Activated naive CD8-positive, alpha-beta T cell treated with anti-CD3 and anti-CD28 coated beads for 36 hours (primary cell): ENCODE measurements around the gene SLC26A9. TPM values are rescaled to one million over a fixed set of nuclear protein-coding genes. Genes with fewer than 3 reads are reported as not detected.
"Not testable (repeated sequence)": the region's sequence is repeated elsewhere in the genome, so short reads cannot be mapped to it uniquely, and the experiment has no call there.

Experiments used
- DNase-seq: peaks from one replicate; pipeline ENCODE4 v3.0.0; 2021
- H3K27ac Mint-ChIP-seq: one replicate; pipeline ENCODE4 v1.8.0; 2022; ENCODE audit warnings: mild to moderate bottlenecking, moderate library complexity, mixed read lengths
- H3K27me3 Mint-ChIP-seq: one replicate; pipeline ENCODE4 v1.8.0; 2022; ENCODE audit warnings: mild to moderate bottlenecking, mixed read lengths
- H3K36me3 Mint-ChIP-seq: one replicate; pipeline ENCODE4 v1.8.0; 2021; ENCODE audit warnings: mild to moderate bottlenecking, mixed read lengths
- H3K4me1 Mint-ChIP-seq: one replicate; pipeline ENCODE4 v1.8.0; 2021; ENCODE audit warnings: mixed read lengths
- H3K4me3 Mint-ChIP-seq: one replicate; pipeline ENCODE4 v1.8.0; 2022; ENCODE audit warnings: mild to moderate bottlenecking, moderate library complexity, mixed read lengths
- H3K9me3 Mint-ChIP-seq: one replicate; pipeline ENCODE4 v1.8.0; 2022; ENCODE audit warnings: mixed read lengths
- total RNA-seq, 2 experiments: library from RNA; stranded (reverse); gene quantifications; one replicate each; pipeline ENCODE4 v1.2.3, GENCODE V29; 2021

Gene SLC26A9
- total RNA-seq, 2 experiments from 2014 or later = not detected

- H3K9me3 Mint-ChIP-seq = no peaks in the 10 kb centered on the region
- no peaks in the 10 kb centered on the region for H3K36me3 Mint-ChIP-seq
- DNase-seq = no peak
- H3K4me3 Mint-ChIP-seq = no peak overlapping the region
- H3K27ac Mint-ChIP-seq = no peak overlapping the region
- H3K27me3 Mint-ChIP-seq = peaks cover 7% of the 10 kb centered on the region
- no peaks in the 10 kb centered on the region for H3K4me1 Mint-ChIP-seq
These were observed 27.8 kb downstream of the SLC26A9 start for GRCh38 chr1:205915354-205915990.

GRCh38 chr1:205914730-205915129, 28.5 kb downstream of the SLC26A9 start:
- no peaks in the 10 kb centered on the region for H3K36me3 Mint-ChIP-seq
- no peaks in the 10 kb centered on the region for H3K4me1 Mint-ChIP-seq
- H3K27me3 Mint-ChIP-seq = peaks cover 3% of the 10 kb centered on the region
- no peak for DNase-seq
- no peak overlapping the region for H3K4me3 Mint-ChIP-seq
- H3K27ac Mint-ChIP-seq = no peak overlapping the region
- H3K9me3 Mint-ChIP-seq = no peaks in the 10 kb centered on the region

- H3K27me3 Mint-ChIP-seq = peaks cover 3% of the 10 kb centered on the region
- no peaks in the 10 kb centered on the region for H3K36me3 Mint-ChIP-seq
- no peak for DNase-seq
- no peaks in the 10 kb centered on the region for H3K9me3 Mint-ChIP-seq
- H3K4me1 Mint-ChIP-seq = no peaks in the 10 kb centered on the region
- H3K27ac Mint-ChIP-seq = no peak overlapping the region
- no peak overlapping the region for H3K4me3 Mint-ChIP-seq
These were observed 29.1 kb downstream of the SLC26A9 start for GRCh38 chr1:205914155-205914507.

GRCh38 chr1:205913451-205914154, 29.7 kb downstream of the SLC26A9 start:
- Mint-ChIP-seq H3K36me3 (no peaks in the 10 kb centered on the region), H3K4me3 (no peak overlapping the region), H3K27me3 (peaks cover 3% of the 10 kb centered on the region), H3K27ac (no peak overlapping the region), H3K4me1 (no peaks in the 10 kb centered on the region), H3K9me3 (no peaks in the 10 kb centered on the region)
- no peak for DNase-seq

GRCh38 chr1:205907794-205908193, 35.5 kb downstream of the SLC26A9 start:
- H3K4me1 Mint-ChIP-seq = no peaks in the 10 kb centered on the region
- no peak overlapping the region for H3K27ac Mint-ChIP-seq
- no peaks in the 10 kb centered on the region for H3K27me3 Mint-ChIP-seq
- H3K9me3 Mint-ChIP-seq = no peaks in the 10 kb centered on the region
- DNase-seq = no peak
- no peak overlapping the region for H3K4me3 Mint-ChIP-seq
- H3K36me3 Mint-ChIP-seq = no peaks in the 10 kb centered on the region

GRCh38 chr1:205905095-205905494, 38.2 kb downstream of the SLC26A9 start:
- not testable (repeated sequence) for H3K4me1 Mint-ChIP-seq, DNase-seq, H3K36me3 Mint-ChIP-seq, H3K27me3 Mint-ChIP-seq, H3K27ac Mint-ChIP-seq, H3K4me3 Mint-ChIP-seq
- H3K9me3 Mint-ChIP-seq = peaks cover 13% of the 10 kb centered on the region

- no peak overlapping the region for H3K27ac Mint-ChIP-seq
These were observed 46.9 kb downstream of the SLC26A9 start for GRCh38 chr1:205896351-205896750.

GRCh38 chr1:205894119-205894518, 49.1 kb downstream of the SLC26A9 start:
- H3K4me1 Mint-ChIP-seq, H3K27ac Mint-ChIP-seq, H3K4me3 Mint-ChIP-seq, DNase-seq, H3K27me3 Mint-ChIP-seq: not testable (repeated sequence)
- Mint-ChIP-seq H3K9me3 (peaks cover 18% of the 10 kb centered on the region), H3K36me3 (peaks cover 35% of the 10 kb centered on the region)

More at GRCh38 chr1:205896351-205896750, 46.9 kb downstream of the SLC26A9 start:
- H3K4me1 Mint-ChIP-seq = no peaks in the 10 kb centered on the region
- H3K9me3 Mint-ChIP-seq = peaks cover 16% of the 10 kb centered on the region
- peaks cover 25% of the 10 kb centered on the region for H3K36me3 Mint-ChIP-seq
- H3K4me3 Mint-ChIP-seq = no peak overlapping the region
- DNase-seq = no peak
- H3K27me3 Mint-ChIP-seq = peaks cover 6% of the 10 kb centered on the region

GRCh38 chr1:205892175-205892574, 51.1 kb downstream of the SLC26A9 start:
- peaks cover 36% of the 10 kb centered on the region for H3K36me3 Mint-ChIP-seq

GRCh38 chr1:205891481-205891880, 51.8 kb downstream of the SLC26A9 start:
- Mint-ChIP-seq H3K36me3 (peaks cover 34% of the 10 kb centered on the region), H3K9me3 (peaks cover 19% of the 10 kb centered on the region)
- H3K4me3 Mint-ChIP-seq, H3K27me3 Mint-ChIP-seq, H3K27ac Mint-ChIP-seq, DNase-seq, H3K4me1 Mint-ChIP-seq: not testable (repeated sequence)

More at GRCh38 chr1:205892175-205892574, 51.1 kb downstream of the SLC26A9 start:
- H3K27me3 Mint-ChIP-seq, H3K27ac Mint-ChIP-seq, DNase-seq, H3K4me1 Mint-ChIP-seq, H3K4me3 Mint-ChIP-seq: not testable (repeated sequence)
- peaks cover 23% of the 10 kb centered on the region for H3K9me3 Mint-ChIP-seq

- H3K27ac Mint-ChIP-seq, H3K4me3 Mint-ChIP-seq, DNase-seq, H3K27me3 Mint-ChIP-seq, H3K4me1 Mint-ChIP-seq: not testable (repeated sequence)
- Mint-ChIP-seq H3K36me3 (peaks cover 29% of the 10 kb centered on the region), H3K9me3 (peaks cover 13% of the 10 kb centered on the region)
These were observed 52.6 kb downstream of the SLC26A9 start for GRCh38 chr1:205890631-205891030.

- peaks cover 25% of the 10 kb centered on the region for H3K36me3 Mint-ChIP-seq
- H3K9me3 Mint-ChIP-seq = peaks cover 11% of the 10 kb centered on the region
- H3K27me3 Mint-ChIP-seq, H3K4me1 Mint-ChIP-seq, H3K4me3 Mint-ChIP-seq, H3K27ac Mint-ChIP-seq, DNase-seq: not testable (repeated sequence)
These were observed 53.5 kb downstream of the SLC26A9 start for GRCh38 chr1:205889706-205890105.

GRCh38 chr1:205889006-205889405, 54.2 kb downstream of the SLC26A9 start:
- not testable (repeated sequence) for H3K27ac Mint-ChIP-seq, DNase-seq

GRCh38 chr1:205883792-205884191, 59.5 kb downstream of the SLC26A9 start:
- DNase-seq = no peak
- Mint-ChIP-seq H3K27me3 (no peaks in the 10 kb centered on the region), H3K4me3 (no peak overlapping the region), H3K9me3 (peaks cover 15% of the 10 kb centered on the region), H3K4me1 (peaks cover under 1% of the 10 kb centered on the region), H3K36me3 (peaks cover 10% of the 10 kb centered on the region), H3K27ac (no peak overlapping the region)

More at GRCh38 chr1:205889006-205889405, 54.2 kb downstream of the SLC26A9 start:
- Mint-ChIP-seq H3K36me3 (peaks cover 18% of the 10 kb centered on the region), H3K9me3 (peaks cover 11% of the 10 kb centered on the region)
- not testable (repeated sequence) for H3K4me3 Mint-ChIP-seq, H3K4me1 Mint-ChIP-seq, H3K27me3 Mint-ChIP-seq

- peaks cover 16% of the 10 kb centered on the region for H3K36me3 Mint-ChIP-seq
- no peaks in the 10 kb centered on the region for H3K27me3 Mint-ChIP-seq
- H3K4me1 Mint-ChIP-seq = no peaks in the 10 kb centered on the region
- H3K27ac Mint-ChIP-seq = no peak overlapping the region
- H3K9me3 Mint-ChIP-seq = peaks cover 24% of the 10 kb centered on the region
- H3K4me3 Mint-ChIP-seq = no peak overlapping the region
- no peak for DNase-seq
These were observed 62.3 kb downstream of the SLC26A9 start for GRCh38 chr1:205880923-205881322.

- DNase-seq = no peak
- peaks cover 24% of the 10 kb centered on the region for H3K9me3 Mint-ChIP-seq
- no peaks in the 10 kb centered on the region for H3K4me1 Mint-ChIP-seq
- no peak overlapping the region for H3K27ac Mint-ChIP-seq
- H3K36me3 Mint-ChIP-seq = peaks cover 16% of the 10 kb centered on the region
- no peaks in the 10 kb centered on the region for H3K27me3 Mint-ChIP-seq
- no peak overlapping the region for H3K4me3 Mint-ChIP-seq
These were observed 63.3 kb downstream of the SLC26A9 start for GRCh38 chr1:205879974-205880373.
